KBM-7 (cell line): Measurements from ENCODE around the gene NR5A2.

ENCODE experiments used
- DNase-seq: peaks from one replicate; pipeline ENCODE4 v3.0.0-alpha.2; 2015
- in situ Hi-C: fragments of 300-500 bp; cut with MboI; formaldehyde crosslinking; loops from 2 replicates; pipeline ENCODE4 v1.14.3; 2020; ENCODE audit warnings: low sequenced_read_pairs, low pct_unique_long_range_greater_than_20kb, mixed read lengths

NR5A2 gene

GRCh38 chr1:200223613-200224012 lies 196.1 kb downstream of the NR5A2 start:
- in situ Hi-C loops: no loop called here
- DNase-seq: no peak

- no peak for DNase-seq
- in situ Hi-C loops: no loop called here
Measured at GRCh38 chr1:200224315-200224714, 196.8 kb downstream of the NR5A2 start.

- DNase-seq: peak; percentile 58
- in situ Hi-C loops: no loop called here
Measured at GRCh38 chr1:200226268-200226968, 198.9 kb downstream of the NR5A2 start.

- no peak for DNase-seq
- in situ Hi-C loops: no loop called here
Measured at GRCh38 chr1:200226969-200227303, 199.4 kb downstream of the NR5A2 start.
